GM21390 (cell line): ENCODE measurements around the gene DOCK2.
A peak's percentile ranks its signal among the peaks of the same experiment; 100 is the strongest.
"Not testable (repeated sequence)": the region's sequence is repeated elsewhere in the genome, so short reads cannot be mapped to it uniquely, and the experiment has no call there.

Source experiments
- ATAC-seq: cut with Tn5 transposase; IDR thresholded peaks from one replicate; pipeline ENCODE4 v1.9.1; 2021; ENCODE audit not compliant: unreplicated experiment

Gene DOCK2

GRCh38 chr5:170077526-170077925 lies 440.5 kb downstream of the DOCK2 start:
- no peak for ATAC-seq

GRCh38 chr5:170078458-170078857 lies 441.4 kb downstream of the DOCK2 start:
- no peak for ATAC-seq

- ATAC-seq, result no peak
Measured at GRCh38 chr5:170078931-170079330, 441.9 kb downstream of the DOCK2 start.

- no peak for ATAC-seq
Measured at GRCh38 chr5:170080217-170080616, 443.1 kb downstream of the DOCK2 start.

DNA sequence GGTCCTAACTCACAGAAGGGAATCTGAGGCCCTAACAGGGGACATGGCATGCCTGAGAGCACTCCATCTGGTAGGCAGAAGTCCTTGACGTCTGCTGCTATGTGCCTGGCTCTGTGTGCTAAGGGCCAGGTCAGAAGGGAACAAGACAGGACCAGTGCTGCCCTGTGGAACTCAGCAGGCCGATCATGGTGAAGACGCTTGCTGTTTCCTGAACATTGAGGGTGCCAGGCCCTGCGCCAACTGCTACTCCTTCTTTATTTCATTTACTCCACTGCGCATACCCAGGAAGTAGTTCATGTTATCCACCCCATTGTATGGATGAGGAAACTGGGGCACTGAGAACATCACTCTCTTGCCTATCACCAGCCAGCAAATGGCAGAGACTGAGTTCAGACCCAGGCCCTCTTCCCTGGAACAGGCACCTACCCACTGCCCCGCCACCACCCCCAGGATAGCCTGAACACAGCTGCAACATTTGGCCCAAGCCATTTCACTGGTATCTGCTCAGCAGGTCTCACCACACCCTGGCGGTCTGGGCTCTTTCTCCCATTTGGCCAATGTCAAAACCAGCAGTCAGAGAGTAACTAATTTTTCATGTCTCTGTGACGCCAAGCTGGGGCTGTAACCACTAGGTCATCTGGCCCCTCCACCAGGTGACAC lies 443.8 kb downstream of the DOCK2 start:
- no peak for ATAC-seq

DNA sequence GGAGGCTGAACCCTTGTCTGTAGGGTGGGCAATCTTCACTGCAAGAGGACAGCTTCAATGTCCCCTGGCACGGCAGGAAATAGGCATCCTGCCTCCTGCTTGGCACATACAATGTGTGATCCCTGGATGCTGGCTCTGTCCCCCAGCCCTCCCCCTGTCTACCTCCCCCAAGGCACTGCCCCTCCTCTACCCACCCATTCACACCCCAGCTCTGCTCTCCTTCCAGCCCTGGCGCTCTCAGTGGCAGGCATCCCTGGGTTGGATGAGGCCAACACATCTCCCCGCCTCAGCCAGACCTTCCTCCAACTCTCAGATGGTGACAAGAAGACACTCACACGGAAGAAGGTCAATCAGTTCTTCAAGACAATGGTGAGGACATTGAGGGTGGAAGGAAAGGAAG lies 444.5 kb downstream of the DOCK2 start:
- no peak for ATAC-seq

DNA sequence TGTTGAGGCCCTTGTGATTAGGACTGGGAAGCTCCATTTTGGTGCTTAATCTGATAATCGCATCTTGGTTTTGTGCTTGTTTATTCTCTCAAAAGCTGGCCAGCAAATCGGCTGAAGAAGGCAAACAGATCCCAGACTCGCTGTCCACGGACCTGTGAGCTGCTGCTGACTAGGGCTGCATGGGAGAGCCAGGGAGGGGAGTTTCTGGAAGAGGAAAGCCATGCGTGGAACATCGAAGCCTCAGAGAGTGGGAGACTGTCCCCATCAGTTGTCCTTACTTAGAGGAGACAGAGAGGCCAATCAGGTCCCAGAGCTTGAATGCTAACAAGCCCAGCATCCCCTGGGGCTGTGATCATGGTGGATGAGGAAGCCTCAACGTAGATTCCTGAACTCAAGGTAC lies 445.6 kb downstream of the DOCK2 start:
- ATAC-seq, result no peak

DNA sequence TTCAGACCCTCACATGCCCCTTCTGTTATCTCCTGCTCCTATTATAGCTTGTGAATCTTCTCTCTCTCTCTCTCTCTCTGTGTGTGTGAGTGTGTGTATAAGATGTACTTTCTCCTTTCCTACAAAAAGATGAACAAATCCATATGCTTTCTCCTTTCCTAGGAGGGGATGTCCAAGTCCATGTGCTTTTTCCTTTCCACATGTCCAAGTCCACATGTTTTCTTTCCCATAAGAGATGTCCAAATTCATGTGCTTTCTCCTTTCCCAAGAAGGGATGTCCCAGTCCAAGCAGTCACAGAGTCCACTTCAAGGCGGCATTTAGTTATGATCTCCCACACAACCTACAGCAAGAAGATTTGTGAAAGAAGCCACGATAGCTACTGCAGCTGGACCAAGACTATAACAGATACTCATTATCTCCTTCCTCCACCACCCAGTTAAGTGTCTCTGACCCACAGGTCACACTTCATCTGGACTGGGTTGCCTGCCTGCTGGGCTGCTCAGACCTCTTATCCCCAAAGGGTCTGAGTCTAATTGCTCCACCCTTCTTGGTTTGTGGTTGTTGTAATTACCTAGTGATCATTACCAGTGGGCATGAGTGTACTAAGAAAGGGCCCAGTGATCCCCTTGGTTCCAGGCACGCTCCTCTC lies 450.2 kb downstream of the DOCK2 start:
- ATAC-seq, result no peak

DNA sequence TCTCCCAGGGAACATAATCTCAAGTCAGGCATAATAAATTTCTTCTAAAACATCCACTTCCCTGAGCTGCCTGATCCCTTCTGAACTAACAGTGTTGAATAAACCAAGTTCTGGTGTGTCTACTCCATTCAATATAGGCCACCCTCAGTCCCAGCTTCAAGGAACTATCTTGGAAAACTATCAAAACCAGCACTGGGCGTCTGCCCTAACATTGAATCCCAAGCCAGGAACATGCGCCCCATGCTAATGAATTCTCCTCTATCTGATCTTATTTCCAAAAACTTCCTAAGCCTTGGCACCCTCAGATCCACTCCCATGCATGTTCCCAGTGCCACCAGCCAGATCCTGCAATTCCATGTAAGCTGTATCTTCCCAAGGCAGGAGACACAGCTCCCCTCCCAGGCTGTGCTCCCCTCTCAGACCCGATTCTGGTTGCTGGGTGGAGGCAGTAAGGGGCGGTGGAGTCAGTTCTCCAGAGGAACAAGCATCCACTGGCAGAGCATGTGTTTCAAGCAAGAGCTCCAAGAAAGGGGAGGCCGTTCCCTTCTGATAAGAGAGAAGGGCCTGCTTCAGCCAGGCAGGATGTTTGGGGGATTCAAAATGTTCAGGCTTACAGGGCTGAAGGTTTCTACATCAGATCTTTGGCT lies 455.5 kb downstream of the DOCK2 start:
- ATAC-seq, result no peak

- not testable (repeated sequence) for ATAC-seq
Measured at GRCh38 chr5:170094329-170094728, 457.3 kb downstream of the DOCK2 start.

- no peak for ATAC-seq
Measured at GRCh38 chr5:170095646-170096045, 458.6 kb downstream of the DOCK2 start.

DNA sequence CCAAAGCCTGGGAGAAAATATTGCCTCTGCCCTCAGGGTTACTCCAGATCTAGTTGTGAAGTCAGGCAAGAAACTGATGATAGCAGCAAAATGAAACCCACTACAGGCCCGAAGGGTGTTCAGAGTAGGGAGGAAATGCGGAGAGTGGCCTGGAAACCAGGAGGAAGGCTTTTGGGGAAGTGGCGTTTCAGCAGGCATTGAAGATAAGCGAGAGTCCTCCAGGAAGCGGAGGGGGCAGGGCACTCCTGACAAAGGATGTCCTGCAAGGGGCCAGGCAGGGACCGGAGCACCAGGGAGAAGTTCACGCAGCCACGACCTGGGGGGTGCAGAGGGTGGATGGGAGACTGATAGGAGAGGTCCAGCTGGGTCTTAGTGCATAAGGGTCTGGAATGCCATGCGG lies 460.9 kb downstream of the DOCK2 start:
- ATAC-seq, result no peak

GRCh38 chr5:170100066-170100943 lies 463.2 kb downstream of the DOCK2 start:
- ATAC-seq, result peak; percentile 69

DNA sequence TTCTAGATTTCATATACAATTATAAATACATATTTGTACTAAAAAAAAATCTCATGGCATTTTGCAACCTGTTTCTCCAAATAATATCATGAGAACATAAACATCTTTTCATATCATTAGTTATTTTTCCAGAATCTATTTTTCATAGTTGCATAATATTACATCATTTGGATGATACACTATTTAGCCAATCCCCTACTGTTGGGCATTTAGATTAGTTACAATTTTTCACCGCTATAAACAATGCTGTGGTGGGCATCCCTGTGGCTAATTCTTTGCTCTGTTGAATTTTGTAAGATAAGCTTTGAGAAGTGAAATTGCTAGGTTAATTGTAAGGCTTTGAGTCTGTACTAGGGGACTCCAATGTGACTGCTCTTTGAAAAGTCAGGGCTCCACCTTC lies 466.4 kb downstream of the DOCK2 start:
- ATAC-seq, result no peak

DNA sequence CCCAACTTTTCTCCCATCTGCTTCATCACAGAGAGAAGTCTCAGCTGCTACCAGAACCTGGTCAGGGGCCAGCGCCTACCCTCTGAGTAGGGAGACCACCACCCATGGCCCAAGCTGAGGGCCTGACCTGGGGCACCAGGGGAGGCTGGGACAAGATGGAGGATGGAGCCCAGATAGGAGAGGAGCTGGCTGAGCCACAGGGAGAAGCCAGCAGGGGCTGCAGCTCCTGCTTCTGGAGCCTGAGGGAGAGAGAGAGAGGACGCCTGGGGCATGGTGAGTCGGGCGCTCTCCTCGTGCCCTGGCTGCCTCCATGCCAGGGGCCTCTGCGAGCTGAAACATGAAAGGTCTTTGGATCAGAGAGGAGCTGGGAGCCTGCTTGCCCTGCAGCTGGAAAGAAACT lies 467.2 kb downstream of the DOCK2 start:
- ATAC-seq, result no peak

DNA sequence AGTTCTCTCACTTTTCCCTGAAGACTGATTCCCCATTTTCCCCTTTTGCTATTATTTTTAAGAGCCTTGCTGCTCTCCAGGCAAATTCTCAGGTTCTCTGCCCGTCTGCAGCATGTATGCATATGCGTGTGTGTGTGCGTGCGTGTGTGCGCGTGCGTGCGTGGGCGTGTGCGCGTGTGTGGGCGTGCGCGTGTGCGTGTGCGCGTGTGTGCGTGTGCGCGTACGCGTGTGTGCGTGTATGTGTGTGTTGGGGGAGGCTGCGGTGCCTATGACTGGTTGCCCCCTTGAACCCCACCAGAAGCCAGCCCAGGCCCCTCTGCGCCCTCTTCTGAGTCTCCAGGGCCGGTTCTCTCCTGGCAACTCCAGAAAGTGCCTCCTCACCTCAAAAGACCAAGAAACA lies 467.6 kb downstream of the DOCK2 start:
- ATAC-seq, result no peak

DNA sequence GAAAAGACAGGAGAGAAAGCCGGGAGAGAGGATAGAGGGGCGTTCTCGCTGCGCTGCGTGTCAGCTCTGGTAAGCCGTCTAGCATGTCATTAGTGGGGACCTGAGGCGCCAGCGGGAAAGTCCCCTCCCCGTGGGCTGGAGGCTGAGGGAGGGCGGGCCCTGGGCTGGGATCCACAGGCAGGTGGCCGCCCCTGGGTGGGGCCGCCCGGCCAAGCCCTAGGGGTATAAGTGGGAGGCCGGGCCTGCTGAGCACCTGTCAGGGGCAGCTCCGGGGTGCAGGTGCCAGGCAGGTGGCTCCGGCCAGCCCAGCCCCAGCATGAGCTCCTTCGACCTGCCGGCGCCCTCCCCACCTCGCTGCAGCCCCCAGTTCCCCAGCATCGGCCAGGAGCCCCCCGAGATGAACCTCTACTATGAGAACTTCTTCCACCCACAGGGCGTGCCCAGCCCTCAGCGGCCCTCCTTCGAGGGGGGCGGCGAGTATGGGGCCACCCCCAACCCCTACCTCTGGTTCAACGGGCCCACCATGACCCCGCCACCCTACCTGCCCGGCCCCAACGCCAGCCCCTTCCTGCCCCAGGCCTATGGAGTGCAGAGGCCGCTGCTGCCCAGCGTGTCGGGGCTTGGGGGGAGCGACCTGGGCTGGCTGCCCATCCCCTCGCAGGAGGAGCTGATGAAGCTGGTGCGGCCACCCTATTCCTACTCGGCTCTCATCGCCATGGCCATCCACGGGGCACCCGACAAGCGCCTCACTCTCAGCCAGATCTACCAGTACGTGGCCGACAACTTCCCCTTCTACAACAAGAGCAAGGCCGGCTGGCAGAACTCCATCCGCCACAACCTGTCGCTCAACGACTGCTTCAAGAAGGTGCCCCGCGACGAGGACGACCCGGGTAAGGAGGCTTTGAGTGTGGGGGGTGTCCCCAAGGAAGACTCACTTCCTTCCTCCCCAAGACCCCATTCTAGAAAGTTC lies 468.9 kb downstream of the DOCK2 start, which contains the start of gene FOXI1:
Gene FOXI1 (plus strand): TSS at position 256 of the 970 bp plus-strand sequence. CDS start 61 bp downstream, at position 317.
- no peak for ATAC-seq

GRCh38 chr5:170107674-170108073 lies 470.6 kb downstream of the DOCK2 start:
- no peak for ATAC-seq

DNA sequence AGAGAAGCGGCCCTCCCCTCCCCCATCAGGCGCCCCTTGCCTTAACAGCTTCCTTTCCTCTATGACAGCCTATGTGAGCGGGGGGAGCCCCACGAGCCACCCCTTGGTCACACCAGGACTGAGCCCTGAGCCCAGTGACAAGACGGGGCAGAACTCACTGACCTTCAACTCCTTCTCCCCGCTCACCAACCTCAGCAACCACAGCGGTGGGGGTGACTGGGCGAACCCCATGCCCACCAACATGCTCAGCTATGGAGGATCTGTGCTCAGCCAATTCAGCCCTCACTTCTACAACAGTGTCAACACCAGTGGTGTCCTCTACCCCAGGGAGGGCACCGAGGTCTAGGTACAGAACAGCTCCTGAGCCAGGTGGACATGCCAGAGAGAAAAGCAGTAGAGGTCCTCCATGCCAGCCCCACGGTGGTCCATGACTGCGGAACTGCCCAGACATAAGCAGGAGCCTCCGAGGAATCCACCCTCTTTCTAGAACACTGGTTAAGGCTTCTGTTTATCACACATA lies 471.3 kb downstream of the DOCK2 start:
- ATAC-seq, result no peak
